ENCODE results near the gene CNTRL.

CNTRL gene

DNA sequence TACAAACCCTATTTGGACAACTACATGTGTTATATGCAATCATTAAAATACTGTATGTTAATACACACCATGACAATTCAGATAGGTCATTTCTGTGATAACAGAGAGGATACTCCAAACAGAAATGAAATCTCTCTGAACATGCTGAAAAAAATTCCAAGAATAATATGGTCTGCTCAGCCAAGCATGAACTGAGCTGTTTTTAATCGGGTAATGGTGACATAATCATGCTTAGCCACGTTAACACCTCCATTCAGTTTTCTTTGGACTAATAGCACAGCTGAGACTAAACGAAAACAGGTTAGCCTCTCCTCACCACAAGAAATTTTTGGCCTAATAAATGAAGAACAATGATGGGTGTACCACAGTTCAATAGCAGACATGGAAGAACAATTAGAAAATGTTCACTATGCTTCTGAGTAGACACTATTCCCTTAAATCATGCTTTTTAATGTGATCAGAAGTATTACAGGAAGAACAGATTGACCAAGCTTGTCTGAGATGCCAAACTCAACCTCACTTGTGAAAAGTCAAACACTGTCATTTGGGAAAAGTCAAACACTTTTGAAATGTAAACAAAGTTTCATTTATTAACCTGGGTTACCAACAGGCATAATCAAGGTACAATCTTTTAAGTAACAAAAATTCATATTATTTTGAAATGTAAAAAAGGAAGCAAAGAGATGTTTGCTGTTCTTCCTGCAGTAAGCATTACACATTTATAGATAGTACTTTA lies 107.5 kb downstream of the CNTRL start:
- DNase-seq, result no peak

DNA sequence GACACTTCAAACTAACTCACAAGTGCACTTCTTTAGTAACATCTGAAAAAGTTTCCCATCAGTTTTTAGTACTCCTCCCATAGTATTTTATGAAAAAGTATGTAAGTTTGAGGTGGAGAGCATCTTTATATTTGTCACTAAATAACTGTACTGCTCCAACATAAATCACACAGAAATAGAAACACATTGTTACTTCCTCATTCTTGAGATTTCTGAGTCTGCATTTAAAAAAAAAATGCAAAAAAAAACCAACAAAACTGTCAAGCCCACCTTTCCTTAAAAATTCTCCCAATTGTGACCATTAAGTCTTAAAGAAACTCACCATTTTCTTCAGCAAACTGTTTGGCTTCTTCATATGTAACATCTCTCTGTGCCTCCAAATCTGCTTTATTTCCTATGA lies 108.2 kb downstream of the CNTRL start:
- DNase-seq, result no peak

DNA sequence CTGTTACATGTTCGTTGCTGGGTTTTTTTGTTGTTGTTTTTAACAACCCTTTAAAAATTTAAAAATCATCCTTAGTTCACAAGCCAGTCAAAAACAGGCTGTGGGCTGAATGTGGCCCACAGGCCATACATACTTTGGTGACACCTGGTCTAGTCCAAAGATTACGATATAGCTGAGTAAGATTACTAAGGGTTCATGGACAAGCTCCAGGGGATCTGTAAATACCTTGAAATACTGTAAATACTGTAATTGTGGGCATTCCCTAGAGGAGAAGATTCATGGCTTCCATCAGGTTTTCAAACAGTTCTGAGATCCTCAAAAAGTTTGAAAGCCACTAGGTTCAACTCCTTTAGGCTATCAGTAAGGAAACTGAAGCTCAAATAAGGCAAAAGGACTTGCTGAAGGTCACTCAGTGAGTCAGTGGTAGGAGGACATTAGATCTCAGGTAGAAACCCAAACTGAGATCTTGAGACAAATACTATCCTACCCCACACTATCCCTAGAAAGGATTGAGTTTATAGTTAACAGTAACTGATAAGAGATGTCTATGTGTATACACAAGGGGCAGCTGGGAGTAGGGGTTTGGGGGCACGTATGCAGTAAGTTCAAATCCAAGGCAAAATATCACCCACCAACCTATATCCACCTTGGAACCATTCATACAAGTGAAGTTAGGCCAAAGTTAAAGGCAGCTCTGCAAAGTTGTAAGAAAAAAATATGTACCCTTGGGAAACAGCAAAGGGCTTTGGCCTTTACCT lies 109.1 kb downstream of the CNTRL start:
- peak; percentile 14 for DNase-seq

DNA sequence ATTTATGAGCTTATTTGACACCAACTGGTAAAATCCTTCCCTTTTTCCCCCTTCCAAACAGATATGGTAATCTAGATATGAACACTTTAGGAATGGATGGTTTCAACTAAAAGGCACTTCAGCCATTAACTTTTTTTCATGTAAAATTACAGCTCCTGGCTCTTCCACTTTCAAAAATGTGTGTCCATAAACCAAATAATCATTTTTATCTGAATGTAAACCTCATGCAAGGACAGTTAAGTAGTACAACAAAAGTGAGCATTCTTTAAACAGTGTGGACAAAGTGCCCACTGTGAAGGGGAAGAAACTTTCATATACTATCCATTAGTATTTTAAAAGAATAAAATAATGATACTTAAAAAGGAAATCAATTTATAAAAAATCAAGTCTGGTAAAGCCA lies 109.7 kb downstream of the CNTRL start:
- no peak for DNase-seq

DNA sequence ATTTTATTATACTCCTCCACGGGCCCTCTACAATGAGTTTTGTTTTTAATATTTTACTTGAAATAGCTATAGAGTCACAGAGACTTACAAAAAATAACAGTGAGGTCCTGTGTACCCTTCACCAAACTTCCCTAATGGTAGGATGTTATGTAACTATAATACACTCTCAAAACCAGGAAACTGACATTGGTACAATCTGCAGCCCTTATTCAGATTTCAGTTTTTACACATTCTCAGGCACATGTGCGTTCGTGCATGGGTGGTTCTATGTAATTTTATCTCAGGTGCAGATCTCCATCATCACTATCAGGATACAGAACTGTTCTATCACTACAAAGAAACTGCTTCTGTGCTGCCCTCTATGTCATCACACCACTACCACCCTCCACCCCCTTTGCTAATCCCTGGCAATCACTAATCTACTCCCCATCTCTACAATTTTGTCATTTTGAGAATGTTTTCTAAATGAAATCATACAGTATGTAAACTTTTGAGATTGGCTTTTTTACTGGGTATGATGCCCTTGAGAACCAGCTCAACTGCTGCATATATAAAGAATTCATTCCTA lies 110.5 kb downstream of the CNTRL start:
- no peak for DNase-seq

DNA sequence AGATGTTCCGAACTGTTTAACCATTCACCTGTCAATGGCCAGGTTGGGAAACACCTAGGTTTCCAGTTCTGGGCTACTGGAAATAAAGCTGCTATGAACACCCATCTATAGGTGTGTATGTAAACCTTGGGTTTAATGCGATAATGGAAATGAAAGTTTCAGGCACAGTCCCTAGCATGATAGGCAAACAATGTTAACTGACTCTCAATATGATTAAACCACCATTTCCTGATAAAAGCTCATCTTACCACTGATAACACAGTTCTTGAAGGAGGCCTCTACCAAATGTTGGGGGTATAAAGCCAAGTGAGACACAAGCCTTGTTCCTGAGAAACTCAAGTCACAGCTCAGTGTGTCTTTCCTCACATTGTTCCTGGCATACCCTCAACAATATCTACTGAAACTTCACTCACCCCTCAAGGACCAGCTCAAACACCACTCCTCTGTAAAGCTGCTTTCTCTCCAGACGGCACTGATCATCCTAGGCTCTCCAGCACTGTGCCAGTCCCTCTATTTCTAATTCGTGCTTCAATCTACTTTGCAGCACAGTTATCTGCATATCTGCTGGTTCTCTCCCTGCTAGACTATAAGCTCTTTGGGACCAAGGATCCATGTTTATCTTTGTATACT lies 111.1 kb downstream of the CNTRL start:
- DNase-seq, result no peak

DNA sequence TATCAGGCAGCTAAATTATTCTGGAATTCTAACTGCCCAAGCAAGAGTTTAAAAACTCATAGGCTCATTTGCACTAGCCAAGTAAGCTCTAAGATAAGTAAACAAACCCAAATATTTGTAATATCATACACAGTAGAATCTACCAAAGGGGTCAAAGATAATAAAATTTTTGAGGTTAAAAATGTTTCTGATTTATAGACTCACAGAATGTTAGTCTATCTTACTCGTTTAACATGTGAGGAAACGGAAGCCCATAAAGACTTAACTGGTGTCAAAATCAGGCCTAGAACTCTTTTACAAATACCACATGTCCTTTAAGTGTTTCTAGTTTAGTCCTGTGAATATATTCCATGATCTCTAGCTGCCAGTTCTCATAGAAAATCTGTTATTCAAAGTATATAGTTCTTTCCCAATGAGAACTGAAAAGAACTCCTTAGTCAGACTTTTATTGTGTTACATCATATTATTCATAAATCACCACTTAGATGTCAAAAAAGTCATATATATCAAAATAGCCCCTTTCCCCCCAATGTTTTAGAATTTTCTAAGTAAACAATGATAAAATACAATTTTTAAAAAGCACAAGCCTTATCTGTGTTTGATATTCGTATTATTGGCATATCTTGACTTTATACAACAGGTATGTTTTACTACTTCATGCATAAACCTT lies 113.0 kb downstream of the CNTRL start:
- no peak for DNase-seq

DNA sequence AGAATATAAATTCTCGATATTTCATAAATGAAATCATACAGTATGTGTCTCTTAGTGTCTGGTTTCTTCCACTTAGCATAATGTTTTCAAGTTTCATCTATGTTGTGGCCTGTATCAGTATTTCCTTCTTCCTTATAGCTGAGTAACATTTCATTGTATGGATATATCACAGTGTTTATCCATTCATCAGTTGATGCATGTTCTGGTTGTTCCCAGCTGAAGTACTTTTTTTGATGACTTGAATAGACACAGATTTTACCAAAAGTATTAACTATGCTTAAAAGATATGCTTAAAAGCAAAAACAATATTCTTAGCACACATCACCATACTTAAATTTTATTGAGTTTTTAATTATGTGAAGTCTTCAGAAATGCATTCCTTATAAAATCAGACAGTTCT lies 114.3 kb downstream of the CNTRL start:
- no peak for DNase-seq

DNA sequence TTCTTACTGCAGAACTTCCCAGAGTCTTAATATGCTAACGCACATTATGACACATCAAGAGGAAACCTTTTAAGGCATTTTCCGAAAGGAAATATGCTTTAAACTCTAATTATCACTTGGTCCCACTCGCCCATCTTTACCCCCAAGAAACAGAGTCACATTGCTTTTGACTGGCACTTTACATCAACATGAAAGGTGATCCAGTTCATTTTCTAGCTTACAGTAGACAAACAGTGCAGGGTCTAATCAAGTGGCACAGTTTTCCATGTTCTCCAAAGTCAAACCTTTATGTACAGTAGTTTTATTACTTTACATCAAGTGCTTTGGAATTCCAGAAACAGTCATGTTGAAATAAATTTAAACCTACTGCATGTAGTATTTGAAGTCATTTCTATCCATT lies 114.9 kb downstream of the CNTRL start:
- no peak for DNase-seq

DNA sequence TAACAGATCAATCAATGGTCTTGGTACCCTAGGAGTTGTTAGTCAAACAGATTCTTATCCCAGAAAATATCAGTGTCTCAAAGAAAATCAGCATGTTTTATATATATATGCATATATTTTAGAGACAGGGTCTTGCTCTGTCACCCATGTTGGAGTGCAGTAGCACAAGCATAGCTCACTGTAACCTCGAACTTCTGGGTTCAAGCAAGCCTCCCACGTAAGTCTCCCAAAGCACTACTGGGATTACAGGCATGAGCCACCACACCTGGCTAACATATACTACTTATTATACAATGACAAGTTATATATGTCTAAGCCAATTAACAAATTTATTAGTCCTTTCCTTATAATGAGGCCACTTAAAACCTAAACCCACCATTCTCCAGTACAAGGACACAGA lies 116.5 kb downstream of the CNTRL start:
- DNase-seq, result no peak

DNA sequence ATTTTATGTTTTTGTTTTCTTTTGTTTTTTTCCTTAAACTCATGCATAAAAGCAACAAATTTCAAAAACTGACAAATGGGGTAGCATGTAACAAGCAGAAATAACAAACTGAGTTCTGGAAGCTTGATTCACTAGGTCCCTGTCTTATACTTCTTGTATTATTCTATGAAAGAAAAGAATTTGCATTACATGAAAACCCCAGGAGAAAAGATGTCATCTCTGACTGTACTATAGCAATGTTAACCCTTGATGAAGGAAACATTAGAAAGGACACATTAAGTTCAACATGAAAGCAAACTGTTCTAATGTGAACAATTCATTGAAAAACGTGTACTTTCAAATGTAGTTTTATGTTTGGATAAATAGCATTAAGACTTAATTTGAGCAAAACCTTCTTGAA lies 117.8 kb downstream of the CNTRL start:
- no peak for DNase-seq

DNA sequence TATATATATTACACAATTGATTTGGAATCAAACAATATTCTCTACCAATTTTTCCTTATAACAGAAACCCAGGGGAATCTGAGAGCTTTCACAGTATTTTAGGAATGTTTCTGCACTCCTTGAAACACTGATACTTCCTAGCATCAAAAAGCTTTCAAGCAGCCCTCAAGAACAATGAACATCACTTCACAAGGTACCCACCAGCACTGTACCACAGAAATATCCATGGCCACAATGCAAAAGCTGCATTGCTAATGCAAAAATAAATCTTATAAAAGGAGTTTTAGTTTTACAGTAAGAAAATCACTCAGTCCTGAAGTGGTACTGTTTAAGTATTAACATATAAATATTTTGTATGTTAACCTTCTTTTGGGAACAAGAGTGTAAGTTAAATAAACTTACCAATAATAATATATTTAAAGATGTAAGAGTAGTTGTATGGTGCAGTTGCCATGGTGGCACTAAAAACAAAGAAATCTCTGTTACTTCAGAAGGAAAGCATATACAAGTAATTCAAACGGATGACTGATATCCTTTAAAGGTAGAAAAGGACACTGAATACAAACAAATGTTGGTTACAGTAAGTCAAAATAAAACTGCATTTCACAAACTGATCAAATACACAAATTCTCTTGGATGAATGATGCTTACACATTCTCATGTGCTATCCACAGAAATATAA lies 118.3 kb downstream of the CNTRL start:
- DNase-seq, result no peak

DNA sequence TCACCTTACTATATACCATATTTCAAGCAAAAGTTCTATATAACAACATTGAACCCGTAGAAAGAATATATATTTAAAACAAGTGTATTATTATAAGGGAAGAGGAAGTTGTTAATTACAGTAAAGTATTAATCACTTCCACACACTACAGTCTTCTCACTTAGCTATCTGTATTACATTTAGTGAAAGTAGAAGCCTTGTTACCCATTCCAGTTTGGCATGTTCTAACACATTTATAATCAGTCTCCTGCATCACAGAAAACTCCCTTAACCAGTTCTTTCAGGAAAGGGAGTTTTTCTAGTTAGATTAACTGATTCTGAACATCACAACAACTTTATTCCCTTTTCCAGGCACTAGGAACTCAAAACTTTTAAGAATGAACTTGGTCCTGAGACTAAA lies 120.0 kb downstream of the CNTRL start:
- DNase-seq, result no peak

DNA sequence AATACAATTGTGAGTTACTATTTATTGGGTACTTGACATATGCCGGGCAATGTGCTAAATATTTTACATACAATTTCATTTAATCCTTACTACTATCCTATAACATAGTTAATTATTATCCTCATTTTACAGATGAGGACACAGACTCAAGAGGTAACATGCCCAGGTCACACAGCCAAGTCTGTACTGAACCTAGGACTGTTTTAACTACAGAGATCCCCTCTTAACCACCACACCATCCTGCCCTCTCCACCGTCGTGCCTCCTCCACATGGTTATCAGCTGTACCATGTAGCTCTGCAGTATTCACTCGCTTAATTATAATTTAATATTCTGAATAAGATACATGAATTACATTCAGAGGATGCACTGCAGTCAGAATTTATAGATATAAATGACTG lies 121.6 kb downstream of the CNTRL start:
- no peak for DNase-seq

DNA sequence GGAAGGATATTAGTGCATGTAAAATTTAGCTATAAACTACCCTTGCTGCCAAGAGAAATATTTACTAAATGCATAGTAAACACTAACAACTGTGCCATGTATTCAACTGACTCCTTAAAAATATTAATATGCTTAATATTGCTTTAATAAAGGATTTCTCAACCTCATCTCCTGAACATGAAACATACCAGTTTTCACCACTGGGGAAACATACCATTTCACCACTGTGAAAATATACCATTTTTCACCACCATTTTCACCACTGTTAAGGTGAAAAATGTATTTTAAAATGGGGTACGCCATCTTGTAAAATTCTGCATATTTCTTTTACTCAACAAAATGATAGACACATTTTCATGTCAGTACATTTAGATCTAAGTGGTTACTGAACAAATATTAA lies 122.4 kb downstream of the CNTRL start:
- DNase-seq, result no peak

DNA sequence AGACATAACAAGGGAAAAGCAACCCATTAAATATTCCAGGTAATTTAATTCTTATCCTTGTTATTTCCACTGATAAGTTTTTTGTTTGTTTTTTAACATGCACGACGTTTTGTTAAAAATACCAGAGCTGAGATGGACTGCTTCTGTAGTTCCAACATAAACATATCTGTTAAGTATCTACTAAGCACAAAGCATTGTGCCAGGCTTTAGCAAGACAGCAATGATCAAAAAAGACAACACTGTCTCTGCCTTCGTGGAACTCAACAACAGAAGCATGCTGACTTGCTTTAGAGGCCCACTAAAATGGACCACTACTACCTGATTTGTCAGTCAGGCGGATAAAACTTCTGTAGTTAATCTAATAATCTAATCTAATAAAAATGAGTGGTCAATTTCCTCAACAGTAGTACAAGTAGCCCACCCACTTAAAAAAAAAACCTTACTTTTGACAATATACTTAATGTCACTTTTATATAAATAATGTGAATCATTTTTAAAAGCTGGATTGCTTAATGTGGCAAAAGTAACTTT lies 123.8 kb downstream of the CNTRL start:
- no peak for DNase-seq

DNA sequence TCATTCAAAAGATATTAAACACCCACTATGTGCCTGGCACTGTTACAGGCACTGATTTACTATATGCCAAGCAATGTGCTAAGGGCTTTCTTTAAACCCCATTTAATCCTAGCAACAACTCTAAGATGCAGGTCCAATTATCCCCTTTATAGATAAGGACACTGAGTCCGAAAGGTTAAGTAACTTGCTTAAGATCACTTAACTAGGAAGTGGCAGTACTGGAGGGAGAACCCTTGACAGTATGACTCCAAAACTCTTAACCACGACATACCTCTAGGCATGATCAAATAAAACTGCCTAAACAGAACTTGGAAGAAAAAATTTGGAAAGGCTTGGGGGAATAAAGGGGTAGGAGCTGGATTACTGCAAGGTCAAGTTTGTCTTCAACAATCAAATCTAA lies 125.2 kb downstream of the CNTRL start:
- DNase-seq, result no peak

DNA sequence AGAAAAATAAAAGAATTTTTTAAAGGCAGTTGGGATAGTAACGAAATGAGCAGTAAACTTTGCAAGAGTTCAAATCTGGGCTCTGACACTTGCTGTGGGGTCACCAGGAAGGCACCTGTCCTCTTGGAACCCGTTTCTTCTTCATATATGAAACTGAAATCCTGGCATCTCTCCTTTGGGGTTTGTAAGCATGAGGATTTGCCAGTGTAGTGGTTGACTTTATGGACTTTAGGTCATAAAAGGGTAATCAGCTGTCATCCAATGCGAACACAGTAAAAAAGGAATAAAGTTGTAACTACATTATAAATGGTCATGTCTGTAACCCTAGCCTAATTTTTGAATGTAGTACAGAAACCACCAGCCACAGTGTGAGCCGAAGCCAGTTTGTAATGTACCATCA lies 125.6 kb downstream of the CNTRL start:
- DNase-seq, result no peak

DNA sequence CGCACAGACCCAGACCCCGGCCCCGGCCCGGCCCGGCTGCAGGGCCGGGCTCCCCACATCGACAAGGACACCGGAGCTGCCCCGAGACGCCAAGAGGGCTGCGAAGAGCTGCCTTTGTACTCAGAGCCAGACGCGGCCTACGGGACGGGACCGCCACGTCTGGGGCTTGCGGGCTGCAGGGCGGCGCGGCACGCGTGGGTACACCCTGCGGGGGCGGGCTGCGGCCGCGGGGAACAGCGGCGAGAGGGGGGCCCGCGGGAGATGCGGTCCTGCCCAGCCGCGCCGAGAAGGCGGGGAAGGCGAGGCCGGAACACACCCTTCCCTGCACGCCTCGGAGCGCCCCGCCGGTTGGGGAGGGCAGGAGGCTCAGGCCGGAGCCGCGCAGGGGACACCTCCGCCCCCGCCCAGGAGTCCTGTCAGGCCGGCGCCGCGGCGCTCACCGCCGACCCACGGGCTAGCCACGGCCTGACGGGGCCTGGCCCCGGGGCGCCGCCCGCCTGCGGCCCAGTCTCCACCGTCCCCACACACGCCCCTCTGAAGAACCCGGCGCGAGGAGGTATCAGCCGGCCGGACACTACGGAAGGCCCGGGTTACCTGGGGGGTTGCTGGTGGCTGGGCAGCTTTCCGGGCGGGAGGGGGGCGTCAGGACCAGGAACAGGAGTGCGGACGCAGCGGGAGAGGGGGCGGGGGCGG lies 126.4 kb downstream of the CNTRL start:
- DNase-seq, result no peak

DNA sequence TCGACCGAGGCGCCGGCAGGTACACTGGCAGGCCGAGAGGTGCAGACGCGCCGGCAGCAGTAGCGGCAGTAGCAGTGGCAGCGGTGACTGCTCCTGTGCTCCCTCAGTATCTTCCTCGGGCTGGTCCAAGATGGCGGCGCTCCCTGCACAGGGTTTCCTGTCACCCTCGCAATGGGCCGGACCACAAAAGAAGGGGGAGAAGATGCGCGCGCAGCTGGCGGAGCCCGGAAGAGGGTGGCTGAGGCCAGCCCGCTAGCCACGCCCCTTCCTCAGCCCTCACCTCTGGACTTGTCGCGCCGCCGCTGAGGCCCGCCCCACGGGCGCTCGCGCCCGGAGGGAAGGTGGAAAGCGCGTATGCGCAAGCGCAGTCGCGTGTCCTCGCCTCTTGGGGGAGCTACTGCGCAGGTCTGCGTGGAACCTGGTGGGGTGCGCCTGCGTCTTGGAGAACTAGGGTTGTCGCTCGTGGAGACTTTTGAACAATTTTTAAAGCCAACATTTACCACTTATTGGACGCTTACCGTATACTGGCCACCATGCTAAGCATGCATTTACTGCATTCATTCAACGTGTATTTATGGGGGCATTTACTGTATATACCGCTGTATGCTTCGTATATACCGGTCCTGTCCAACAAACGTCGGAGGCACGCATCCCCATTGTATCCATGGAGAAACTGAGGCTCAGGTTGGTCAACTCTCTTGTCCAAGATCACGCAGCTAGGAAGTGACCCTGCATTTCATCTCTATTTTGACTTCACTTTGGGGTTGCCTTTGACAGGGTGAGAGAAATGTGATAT lies 127.2 kb downstream of the CNTRL start, which contains the start of gene RAB14:
TSS of gene RAB14 (minus strand) at position 132 of the 796 bp plus-strand sequence. CDS start 8,457 bp downstream, outside the sequence.
- DNase-seq, result peak; percentile 98

DNA sequence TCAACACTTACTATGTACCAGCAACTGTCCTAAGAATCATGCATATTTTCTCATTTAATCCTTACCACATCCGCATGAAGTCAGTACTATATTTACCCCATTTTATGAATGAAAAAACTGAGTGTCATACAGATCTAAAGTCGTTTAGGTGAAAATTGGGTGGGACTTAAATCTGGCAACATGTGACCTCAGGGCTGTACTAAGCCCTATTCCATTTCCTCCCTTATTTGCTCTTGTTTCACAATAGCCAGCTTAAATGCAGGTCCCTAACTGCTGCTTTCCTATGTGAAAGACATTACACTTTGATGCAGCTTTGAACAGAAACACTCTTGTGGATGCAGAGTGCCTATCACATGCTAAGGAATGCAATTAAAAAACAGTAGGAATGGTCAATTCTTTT lies 129.4 kb downstream of the CNTRL start:
- DNase-seq, result no peak
